Mesothelial cell of epicardium (in vitro differentiated cells): ENCODE measurements around the gene AGXT. TPM values are rescaled to one million over a fixed set of nuclear protein-coding genes. Genes with fewer than 3 reads are reported as not detected.

Experiments used
- DNase-seq, 2 experiments: peaks; one replicate each; pipeline ENCODE4 v3.0.0; 2021; ENCODE audit warnings: low spot score in 2 of 2; ENCODE audit not compliant: unreplicated experiment in 2 of 2
- H3K27ac Mint-ChIP-seq: 2 replicates; pipeline ENCODE4 v1.8.0; 2021; ENCODE audit warnings: mixed read lengths
- H3K27me3 Mint-ChIP-seq: 2 replicates; pipeline ENCODE4 v1.8.0; 2021; ENCODE audit warnings: low read depth, mixed read lengths
- H3K36me3 Mint-ChIP-seq: 2 replicates; pipeline ENCODE4 v1.8.0; 2021; ENCODE audit warnings: mixed read lengths
- H3K4me1 Mint-ChIP-seq: 2 replicates; pipeline ENCODE4 v1.8.0; 2021; ENCODE audit warnings: mixed read lengths
- H3K4me3 Mint-ChIP-seq: 2 replicates; pipeline ENCODE4 v1.8.0; 2021; ENCODE audit warnings: mild to moderate bottlenecking, moderate library complexity, mixed read lengths
- H3K9me3 Mint-ChIP-seq: 2 replicates; pipeline ENCODE4 v1.8.0; 2021; ENCODE audit warnings: mixed read lengths
- CTCF ChIP-seq: fragments of 200-600 bp; sonication (generic); IDR thresholded peaks from one replicate; pipeline ENCODE4 v1.5.0; 2021; ENCODE audit warnings: antibody characterized with exemption; ENCODE audit not compliant: unreplicated experiment
- total RNA-seq: library from RNA; stranded (reverse); gene quantifications from 3 replicates; pipeline ENCODE4 v1.2.1, GENCODE V29; 2021

AGXT gene
- not detected in 3 replicates for total RNA-seq

- H3K27me3 Mint-ChIP-seq: peaks cover 16% of the 10 kb centered on the region
- no peak for TF ChIP-seq CTCF
- no peak for DNase-seq
- H3K4me3 Mint-ChIP-seq: no peak within 1 kb of the TSS
- H3K9me3 Mint-ChIP-seq: no peaks in the 10 kb centered on the region
- H3K4me1 Mint-ChIP-seq: no peaks in the 10 kb centered on the region
- H3K36me3 Mint-ChIP-seq: no peaks in the 10 kb centered on the region
- no peak within 1 kb of the TSS for H3K27ac Mint-ChIP-seq
Measured at GRCh38 chr2:240868286-240869108, at the start of gene AGXT. Gene AGXT, plus strand, starts transcription at chr2:240868824. Its CDS starts 42 bp downstream, at chr2:240868866.

- TF ChIP-seq CTCF: no peak
- H3K9me3 Mint-ChIP-seq: peaks cover 9% of the 10 kb centered on the region
- DNase-seq: peak in 1 of 2 experiments; percentile 54
- H3K27ac Mint-ChIP-seq: no peak overlapping the region
- H3K27me3 Mint-ChIP-seq: peaks cover 57% of the 10 kb centered on the region
- peak overlapping the region; percentile 63 for H3K4me3 Mint-ChIP-seq
- peaks cover 11% of the 10 kb centered on the region for H3K4me1 Mint-ChIP-seq
- H3K36me3 Mint-ChIP-seq: peaks cover 2% of the 10 kb centered on the region
Measured at GRCh38 chr2:240819126-240819857, 49.3 kb upstream of the AGXT start.

- Mint-ChIP-seq H3K27ac (no peak within 1 kb of the TSS), H3K27me3 (peaks cover 65% of the 10 kb centered on the region), H3K36me3 (no peaks in the 10 kb centered on the region), H3K9me3 (peaks cover 7% of the 10 kb centered on the region), H3K4me3 (peak within 1 kb of the TSS; percentile 63), H3K4me1 (peaks cover 11% of the 10 kb centered on the region)
- no peak for TF ChIP-seq CTCF
- DNase-seq: peak in 1 of 2 experiments; percentile 57
Measured at GRCh38 chr2:240819858-240820606, 48.6 kb upstream of the AGXT start, which contains the start of gene KIF1A. Gene KIF1A, minus strand, starts transcription at chr2:240820219. Its CDS starts 22,467 bp downstream, at chr2:240797752.

GRCh38 chr2:240820607-240821428 is 47.8 kb upstream of the AGXT start:
- H3K27ac Mint-ChIP-seq: peak overlapping the region; percentile 73
- H3K36me3 Mint-ChIP-seq: no peaks in the 10 kb centered on the region
- peaks cover 7% of the 10 kb centered on the region for H3K9me3 Mint-ChIP-seq
- DNase-seq: peak in 1 of 2 experiments; percentile 53
- peaks cover 11% of the 10 kb centered on the region for H3K4me1 Mint-ChIP-seq
- H3K27me3 Mint-ChIP-seq: peaks cover 73% of the 10 kb centered on the region
- peak overlapping the region; percentile 63 for H3K4me3 Mint-ChIP-seq
- no peak for TF ChIP-seq CTCF

- Mint-ChIP-seq H3K4me1 (peaks cover 11% of the 10 kb centered on the region), H3K27me3 (peaks cover 75% of the 10 kb centered on the region), H3K9me3 (peaks cover 7% of the 10 kb centered on the region), H3K4me3 (peak overlapping the region; percentile 63), H3K36me3 (no peaks in the 10 kb centered on the region), H3K27ac (peak overlapping the region; percentile 73)
- TF ChIP-seq CTCF: no peak
- no peak for DNase-seq
Measured at GRCh38 chr2:240821429-240821778, 47.2 kb upstream of the AGXT start.
